ENCODE measurements around the gene CAPN5.

GRCh38 chr11:77092382-77092781 lies 25.6 kb downstream of the CAPN5 start:
- TF ChIP-seq CTCF (IDR thresholded peaks at IDR 0.05) = no peak
- TF ChIP-seq POLR2A (IDR thresholded peaks at IDR 0.05) = no peak
- no peak for TF ChIP-seq POLR2AphosphoS5 (IDR thresholded peaks at IDR 0.05)
